Skin epidermis (tissue), 12 donors: ENCODE results near the gene TMEM234.

Experiments
- H3K27ac ChIP-seq, 21 experiments: fragments of 200-600 bp; sonication (generic) in 11 of 21; one replicate each; pipeline ENCODE4 v1.5.0; 2020; ENCODE audit warnings: mild to moderate bottlenecking in 3 of 21, inconsistent platforms in 2 of 21, moderate library complexity in 2 of 21
- H3K4me3 ChIP-seq, 7 experiments: fragments of 200-600 bp; sonication (generic) in 2 of 7; one replicate each; pipeline ENCODE4 v1.5.0; 2020; ENCODE audit warnings: inconsistent platforms in 2 of 7, mild to moderate bottlenecking in 2 of 7, moderate library complexity in 1 of 7

TMEM234 gene

GRCh38 chr1:32184650-32185049 is 37.5 kb downstream of the TMEM234 start:
- Histone ChIP-seq H3K4me3 (no peak overlapping the region), H3K27ac (peak overlapping the region in 1 of 21 experiments; percentile 19)

GRCh38 chr1:32182060-32182459 is 40.1 kb downstream of the TMEM234 start:
- peak overlapping the region in 2 of 7 experiments; percentile 56 to 63 for H3K4me3 ChIP-seq
- H3K27ac ChIP-seq: peak overlapping the region in 9 of 21 experiments; percentile 9 to 98 (median 87)

- H3K4me3 ChIP-seq: peak overlapping the region in 6 of 7 experiments; percentile 49 to 63 (median 56)
- H3K27ac ChIP-seq: peak overlapping the region in 18 of 21 experiments; percentile 4 to 98 (median 92)
Observed at GRCh38 chr1:32181563-32181962, 40.6 kb downstream of the TMEM234 start.

GRCh38 chr1:32181065-32181464 is 41.1 kb downstream of the TMEM234 start:
- Histone ChIP-seq H3K4me3 (peak overlapping the region; percentile 49 to 64 (median 57)), H3K27ac (peak overlapping the region in 20 of 21 experiments; percentile 20 to 98 (median 92))

- H3K4me3 ChIP-seq: peak overlapping the region; percentile 49 to 64 (median 57)
Observed at GRCh38 chr1:32180186-32181060, 41.7 kb downstream of the TMEM234 start.

GRCh38 chr1:32179443-32180185 is 42.5 kb downstream of the TMEM234 start, which contains the start of gene TXLNA:
TXLNA (plus strand) TSS chr1:32179675; CDS start chr1:32180346, 671 bp downstream.
- Histone ChIP-seq H3K4me3 (peak within 1 kb of the TSS; percentile 49 to 64 (median 57)), H3K27ac (peak within 1 kb of the TSS; percentile 62 to 98 (median 92))

More at GRCh38 chr1:32180186-32181060, 41.7 kb downstream of the TMEM234 start:
- H3K27ac ChIP-seq: peak overlapping the region; percentile 62 to 98 (median 92)

GRCh38 chr1:32179193-32179442 is 43.0 kb downstream of the TMEM234 start:
- H3K27ac ChIP-seq: peak overlapping the region; percentile 52 to 98 (median 92)
- H3K4me3 ChIP-seq: peak overlapping the region; percentile 49 to 64 (median 57)

GRCh38 chr1:32178380-32179192 is 43.6 kb downstream of the TMEM234 start:
- Histone ChIP-seq H3K4me3 (peak overlapping the region in 5 of 7 experiments; percentile 52 to 63 (median 57)), H3K27ac (peak overlapping the region in 20 of 21 experiments; percentile 79 to 98 (median 92))

- Histone ChIP-seq H3K4me3 (no peak overlapping the region), H3K27ac (peak overlapping the region in 2 of 21 experiments; percentile 13 to 17)
Observed at GRCh38 chr1:32172621-32173245, 49.4 kb downstream of the TMEM234 start.

- H3K4me3 ChIP-seq: no peak overlapping the region
- no peak overlapping the region for H3K27ac ChIP-seq
Observed at GRCh38 chr1:32170991-32171390, 51.2 kb downstream of the TMEM234 start.
